Measurements from ENCODE around the gene PRDX5. TPM values are rescaled to one million over a fixed set of nuclear protein-coding genes. Genes with fewer than 3 reads are reported as not detected.
A peak's percentile ranks its signal among the peaks of the same experiment; 100 is the strongest.

PRDX5 gene
- total RNA-seq, 1 donor, result 245 TPM

- TF ChIP-seq CTCF (IDR thresholded peaks at IDR 0.05; ENCODE audit: extremely low read depth, low read depth, low read length), result no peak
- H2AFZ ChIP-seq (ENCODE audit: low read length), result peak within 1 kb of the TSS; percentile 96
- H3K79me2 ChIP-seq (ENCODE audit: insufficient read depth, low read length), result peaks cover 35% of the 10 kb centered on the region
- peaks cover 21% of the 10 kb centered on the region for H3K4me1 ChIP-seq (ENCODE audit: insufficient read depth, low read length)
- DNase-seq (ENCODE audit: insufficient read length, low spot score, missing footprints), result peak; percentile 100
- H3K4me3 ChIP-seq (ENCODE audit: insufficient read depth, low read length), result peak within 1 kb of the TSS; percentile 83
- no peaks in the 10 kb centered on the region for H3K9me3 ChIP-seq (ENCODE audit: low read depth, low read length)
- H4K20me1 ChIP-seq (ENCODE audit: insufficient read depth, low read length), result no peaks in the 10 kb centered on the region
- H3K27ac ChIP-seq (ENCODE audit: low read depth, low read length), result peak within 1 kb of the TSS; percentile 91
- H3K36me3 ChIP-seq (ENCODE audit: insufficient read depth, low read length), result peaks cover 16% of the 10 kb centered on the region
- H3K4me2 ChIP-seq (ENCODE audit: insufficient read depth, low read length), result peak within 1 kb of the TSS; percentile 99
- no peaks in the 10 kb centered on the region for H3K27me3 ChIP-seq (ENCODE audit: insufficient read depth, low read length)
Observed at GRCh38 chr11:64284048-64284961, 33.6 kb upstream of the PRDX5 start, which contains the start of gene BAD. TSS of gene BAD (minus strand) at chr11:64284665. CDS start at chr11:64284368, 297 bp downstream.

DNA sequence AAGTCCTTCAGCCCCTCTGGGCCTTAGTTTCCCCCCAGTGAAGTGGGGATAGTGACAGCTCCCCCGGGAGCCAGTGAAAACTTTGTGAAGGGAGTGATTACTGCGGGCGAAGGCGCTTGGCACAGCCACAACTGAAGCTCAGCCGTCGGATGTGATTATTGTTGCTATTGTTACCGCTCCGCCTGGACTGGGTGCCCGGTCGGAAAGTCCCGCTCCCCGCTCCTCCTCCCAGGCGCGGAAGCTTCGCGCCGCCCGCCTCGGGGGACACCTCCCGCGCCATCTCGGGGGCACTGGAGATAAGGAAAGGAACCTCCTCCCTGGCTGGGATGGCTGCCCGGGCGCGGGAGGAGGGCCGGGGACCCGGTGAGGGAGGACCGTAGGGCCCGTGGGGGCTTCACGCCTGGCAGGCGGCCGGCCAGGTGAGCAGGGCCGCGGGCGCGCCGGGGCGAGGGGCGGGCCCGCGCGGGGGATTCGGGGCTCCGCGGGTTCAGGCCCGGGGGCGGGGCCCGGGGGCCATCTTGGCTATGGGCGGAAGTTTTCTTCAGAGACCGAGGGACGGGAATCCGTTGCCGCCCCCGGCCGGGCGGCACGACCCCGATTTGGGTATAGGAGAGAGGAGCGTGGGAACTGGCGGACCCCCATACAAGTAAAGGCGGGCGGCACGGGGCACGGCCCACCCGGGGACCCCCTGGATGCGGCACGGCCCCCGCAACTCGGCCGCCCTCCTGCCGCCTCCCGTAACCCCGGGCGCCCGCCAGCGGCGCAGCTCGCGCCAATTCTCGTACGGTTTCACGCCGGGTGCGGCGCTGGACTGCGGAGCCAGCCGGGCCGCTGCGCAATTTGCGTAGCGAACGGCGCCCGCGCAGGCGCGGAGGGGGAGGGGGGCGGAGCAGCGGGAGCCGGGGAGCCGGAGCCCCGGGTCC, 32.7 kb upstream of the PRDX5 start, which contains the start of gene GPR137:
Gene GPR137 (plus strand): TSS at position 887 of the 923 bp plus-strand sequence. CDS start 677 bp downstream, outside the sequence.
- TF ChIP-seq CTCF (IDR thresholded peaks at IDR 0.05; ENCODE audit: extremely low read depth, low read depth, low read length), result no peak
- Histone ChIP-seq H3K4me1 (ENCODE audit: insufficient read depth, low read length) (peaks cover 21% of the 10 kb centered on the region), H3K27me3 (ENCODE audit: insufficient read depth, low read length) (peaks cover 5% of the 10 kb centered on the region), H3K79me2 (ENCODE audit: insufficient read depth, low read length) (peaks cover 35% of the 10 kb centered on the region), H3K27ac (ENCODE audit: low read depth, low read length) (peak within 1 kb of the TSS; percentile 91), H3K4me3 (ENCODE audit: insufficient read depth, low read length) (peak within 1 kb of the TSS; percentile 83), H3K9me3 (ENCODE audit: low read depth, low read length) (no peaks in the 10 kb centered on the region), H4K20me1 (ENCODE audit: insufficient read depth, low read length) (no peaks in the 10 kb centered on the region), H2AFZ (ENCODE audit: low read length) (peak within 1 kb of the TSS; percentile 96), H3K4me2 (ENCODE audit: insufficient read depth, low read length) (peak within 1 kb of the TSS; percentile 99), H3K36me3 (ENCODE audit: insufficient read depth, low read length) (peaks cover 16% of the 10 kb centered on the region)
- peak; percentile 99 for DNase-seq (ENCODE audit: insufficient read length, low spot score, missing footprints)

- no peak overlapping the region for H3K27ac ChIP-seq (ENCODE audit: low read depth, low read length)
- TF ChIP-seq CTCF (IDR thresholded peaks at IDR 0.05; ENCODE audit: extremely low read depth, low read depth, low read length), result no peak
- H3K27me3 ChIP-seq (ENCODE audit: insufficient read depth, low read length), result peaks cover 14% of the 10 kb centered on the region
- peak overlapping the region; percentile 99 for H3K4me2 ChIP-seq (ENCODE audit: insufficient read depth, low read length)
- peak overlapping the region; percentile 83 for H3K4me3 ChIP-seq (ENCODE audit: insufficient read depth, low read length)
- peaks cover 33% of the 10 kb centered on the region for H3K79me2 ChIP-seq (ENCODE audit: insufficient read depth, low read length)
- peak; percentile 73 for DNase-seq (ENCODE audit: insufficient read length, low spot score, missing footprints)
- peaks cover 16% of the 10 kb centered on the region for H3K36me3 ChIP-seq (ENCODE audit: insufficient read depth, low read length)
- H4K20me1 ChIP-seq (ENCODE audit: insufficient read depth, low read length), result peaks cover 2% of the 10 kb centered on the region
- no peaks in the 10 kb centered on the region for H3K9me3 ChIP-seq (ENCODE audit: low read depth, low read length)
- no peak overlapping the region for H2AFZ ChIP-seq (ENCODE audit: low read length)
- peaks cover 21% of the 10 kb centered on the region for H3K4me1 ChIP-seq (ENCODE audit: insufficient read depth, low read length)
Observed at GRCh38 chr11:64285885-64286800, 31.8 kb upstream of the PRDX5 start.
